Stomach smooth muscle (tissue), 2 donors: ENCODE results near the gene GIT2.

ENCODE experiments used
- H3K27ac ChIP-seq: one replicate; pipeline ENCODE4 v1.7.0; 2013; ENCODE audit warnings: mild to moderate bottlenecking, low read length, inconsistent platforms
- H3K27me3 ChIP-seq, 2 donors: one replicate each; pipeline ENCODE4 v1.7.0; 2013; ENCODE audit warnings: low read length in 2 of 2; ENCODE audit not compliant: insufficient read depth in 2 of 2, control insufficient read depth in 1 of 2
- H3K36me3 ChIP-seq, 2 donors: one replicate each; pipeline ENCODE4 v1.7.0; 2013; ENCODE audit warnings: low read length in 2 of 2; ENCODE audit not compliant: control insufficient read depth in 2 of 2, insufficient read depth in 2 of 2
- H3K4me1 ChIP-seq: one replicate; pipeline ENCODE4 v1.7.0; 2013; ENCODE audit warnings: low read length; ENCODE audit not compliant: control insufficient read depth, insufficient read depth
- H3K4me3 ChIP-seq, 2 donors: one replicate each; pipeline ENCODE4 v1.7.0; 2013; ENCODE audit warnings: low read length in 2 of 2
- H3K9ac ChIP-seq, 2 donors: one replicate each; pipeline ENCODE4 v1.7.0; 2013; ENCODE audit warnings: low read length in 2 of 2, mild to moderate bottlenecking in 1 of 2
- H3K9me3 ChIP-seq, 2 donors: one replicate each; pipeline ENCODE4 v1.7.0; 2013; ENCODE audit warnings: low read length in 2 of 2; ENCODE audit not compliant: control insufficient read depth in 2 of 2
- donor health status: healthy.
- donor health status: Pancreatic carcinoma.

Gene GIT2

GRCh38 chr12:109921982-109922381 lies 74.2 kb downstream of the GIT2 start:
- Histone ChIP-seq H3K27ac (no peak overlapping the region), H3K9ac (no peak overlapping the region), H3K36me3 (peaks cover 18 to 28% of the 10 kb centered on the region in 2 donors), H3K4me1 (no peaks in the 10 kb centered on the region), H3K9me3 (no peaks in the 10 kb centered on the region), H3K27me3 (no peaks in the 10 kb centered on the region), H3K4me3 (no peak overlapping the region)

GRCh38 chr12:109920261-109920780 lies 75.8 kb downstream of the GIT2 start:
- Histone ChIP-seq H3K4me3 (no peak overlapping the region), H3K27ac (no peak overlapping the region), H3K27me3 (no peaks in the 10 kb centered on the region), H3K4me1 (no peaks in the 10 kb centered on the region), H3K9me3 (no peaks in the 10 kb centered on the region), H3K9ac (no peak overlapping the region), H3K36me3 (peaks cover 31 to 43% of the 10 kb centered on the region in 2 donors)

- no peaks in the 10 kb centered on the region for H3K4me1 ChIP-seq
- H3K9me3 ChIP-seq: no peaks in the 10 kb centered on the region
- peaks cover 40 to 50% of the 10 kb centered on the region in 2 donors for H3K36me3 ChIP-seq
- no peaks in the 10 kb centered on the region for H3K27me3 ChIP-seq
- no peak overlapping the region for H3K27ac ChIP-seq
- no peak overlapping the region for H3K4me3 ChIP-seq
- H3K9ac ChIP-seq: no peak overlapping the region
These were observed 76.7 kb downstream of the GIT2 start for GRCh38 chr12:109919456-109919855.

GRCh38 chr12:109916045-109916444 lies 80.1 kb downstream of the GIT2 start:
- H3K9me3 ChIP-seq: no peaks in the 10 kb centered on the region
- no peaks in the 10 kb centered on the region for H3K27me3 ChIP-seq
- H3K4me3 ChIP-seq: no peak overlapping the region
- H3K4me1 ChIP-seq: no peaks in the 10 kb centered on the region
- H3K9ac ChIP-seq: no peak overlapping the region
- peaks cover 53 to 60% of the 10 kb centered on the region in 2 donors for H3K36me3 ChIP-seq
- H3K27ac ChIP-seq: no peak overlapping the region

GRCh38 chr12:109915171-109916040 lies 80.8 kb downstream of the GIT2 start:
- no peak overlapping the region for H3K27ac ChIP-seq
- no peak overlapping the region for H3K9ac ChIP-seq
- H3K9me3 ChIP-seq: no peaks in the 10 kb centered on the region
- H3K27me3 ChIP-seq: no peaks in the 10 kb centered on the region
- H3K36me3 ChIP-seq: peaks cover 53 to 61% of the 10 kb centered on the region in 2 donors
- no peaks in the 10 kb centered on the region for H3K4me1 ChIP-seq
- H3K4me3 ChIP-seq: no peak overlapping the region

GRCh38 chr12:109914461-109914860 lies 81.7 kb downstream of the GIT2 start:
- Histone ChIP-seq H3K9me3 (no peaks in the 10 kb centered on the region), H3K36me3 (peaks cover 46 to 54% of the 10 kb centered on the region in 2 donors), H3K9ac (no peak overlapping the region), H3K27me3 (no peaks in the 10 kb centered on the region), H3K27ac (no peak overlapping the region), H3K4me3 (no peak overlapping the region), H3K4me1 (no peaks in the 10 kb centered on the region)

- H3K4me1 ChIP-seq: no peaks in the 10 kb centered on the region
- no peaks in the 10 kb centered on the region for H3K27me3 ChIP-seq
- H3K9ac ChIP-seq: no peak overlapping the region
- no peak overlapping the region for H3K4me3 ChIP-seq
- no peaks in the 10 kb centered on the region for H3K9me3 ChIP-seq
- no peak overlapping the region for H3K27ac ChIP-seq
- peaks cover 55 to 59% of the 10 kb centered on the region in 2 donors for H3K36me3 ChIP-seq
These were observed 83.3 kb downstream of the GIT2 start for GRCh38 chr12:109912855-109913321.

GRCh38 chr12:109910969-109911348 lies 85.2 kb downstream of the GIT2 start:
- Histone ChIP-seq H3K36me3 (peaks cover 55 to 61% of the 10 kb centered on the region in 2 donors), H3K27ac (no peak overlapping the region), H3K4me3 (no peak overlapping the region), H3K4me1 (no peaks in the 10 kb centered on the region), H3K9ac (no peak overlapping the region), H3K9me3 (no peaks in the 10 kb centered on the region), H3K27me3 (no peaks in the 10 kb centered on the region)

- Histone ChIP-seq H3K36me3 (peaks cover 53 to 59% of the 10 kb centered on the region in 2 donors), H3K9ac (no peak overlapping the region), H3K4me1 (no peaks in the 10 kb centered on the region), H3K27me3 (no peaks in the 10 kb centered on the region), H3K4me3 (no peak overlapping the region), H3K27ac (no peak overlapping the region), H3K9me3 (no peaks in the 10 kb centered on the region)
These were observed 85.8 kb downstream of the GIT2 start for GRCh38 chr12:109910254-109910968.

- Histone ChIP-seq H3K9ac (no peak overlapping the region), H3K4me1 (peaks cover 19% of the 10 kb centered on the region), H3K27me3 (no peaks in the 10 kb centered on the region), H3K27ac (no peak overlapping the region), H3K36me3 (peaks cover 49 to 58% of the 10 kb centered on the region in 2 donors), H3K4me3 (no peak overlapping the region), H3K9me3 (no peaks in the 10 kb centered on the region)
These were observed 90.9 kb downstream of the GIT2 start for GRCh38 chr12:109905301-109905700.
